Trophoblast cell (in vitro differentiated cells and primary cell): Measurements from ENCODE around the gene CNTN4.

ENCODE experiments used
- DNase-seq, 2 donors: peaks; one replicate each; pipeline ENCODE4 v3.0.0-alpha.2; 2016
- H2AFZ ChIP-seq: 2 replicates; pipeline ENCODE4 v1.6.1; 2013; ENCODE audit warnings: low read length, moderate library complexity, mild to moderate bottlenecking; ENCODE audit not compliant: insufficient read depth, poor library complexity
- H2AK5ac ChIP-seq: 2 replicates; pipeline ENCODE4 v1.6.1; 2013; ENCODE audit warnings: mild to moderate bottlenecking, low read length
- H2BK120ac ChIP-seq: 2 replicates; pipeline ENCODE4 v1.6.1; 2013; ENCODE audit warnings: low read length, mild to moderate bottlenecking, moderate library complexity; ENCODE audit not compliant: insufficient read depth, poor library complexity
- H2BK12ac ChIP-seq: 2 replicates; pipeline ENCODE4 v1.6.1; 2013; ENCODE audit warnings: mild to moderate bottlenecking, low read length, moderate library complexity
- H2BK5ac ChIP-seq: 2 replicates; pipeline ENCODE4 v1.6.1; 2013; ENCODE audit warnings: low read length, low read depth, moderate library complexity, mild to moderate bottlenecking; ENCODE audit not compliant: poor library complexity
- H3K14ac ChIP-seq: 2 replicates; pipeline ENCODE4 v1.6.1; 2013; ENCODE audit warnings: mild to moderate bottlenecking, low read length
- H3K18ac ChIP-seq: 2 replicates; pipeline ENCODE4 v1.6.1; 2013; ENCODE audit warnings: mild to moderate bottlenecking, low read length
- H3K23ac ChIP-seq: 2 replicates; pipeline ENCODE4 v1.6.1; 2013; ENCODE audit warnings: low read length
- H3K27ac ChIP-seq: 2 replicates; pipeline ENCODE4 v1.5.1; 2013; ENCODE audit warnings: low read depth, mild to moderate bottlenecking, inconsistent platforms, low read length, moderate library complexity
- H3K27me3 ChIP-seq: 2 replicates; pipeline ENCODE4 v1.6.1; 2013; ENCODE audit warnings: inconsistent platforms, mild to moderate bottlenecking, low read length, moderate library complexity; ENCODE audit not compliant: insufficient read depth
- H3K36me3 ChIP-seq, 2 experiments: 1 replicate in 1 of 2; 2 replicates in 1 of 2; pipeline ENCODE4 v1.6.1; 2013; ENCODE audit warnings: low read length in 2 of 2, mild to moderate bottlenecking in 2 of 2, moderate library complexity in 1 of 2; ENCODE audit not compliant: insufficient read depth in 2 of 2, control insufficient read depth in 1 of 2
- H3K4ac ChIP-seq: 2 replicates; pipeline ENCODE4 v1.6.1; 2013; ENCODE audit warnings: low read depth, mild to moderate bottlenecking, low read length, moderate library complexity
- H3K4me1 ChIP-seq, 2 experiments: 1 replicate in 1 of 2; 2 replicates in 1 of 2; pipeline ENCODE4 v1.6.1; 2013; ENCODE audit warnings: low read length in 2 of 2, mild to moderate bottlenecking in 2 of 2, moderate library complexity in 1 of 2; ENCODE audit not compliant: insufficient read depth in 2 of 2, control insufficient read depth in 1 of 2
- H3K4me2 ChIP-seq: 2 replicates; pipeline ENCODE4 v1.6.1; 2013; ENCODE audit warnings: inconsistent platforms, mild to moderate bottlenecking, low read length, moderate library complexity
- H3K4me3 ChIP-seq: 2 replicates; pipeline ENCODE4 v1.5.1; 2013; ENCODE audit warnings: mild to moderate bottlenecking, low read depth, low read length, inconsistent platforms
- H3K79me1 ChIP-seq: one replicate; pipeline ENCODE4 v1.6.1; 2013; ENCODE audit warnings: low read length
- H3K79me2 ChIP-seq: 2 replicates; pipeline ENCODE4 v1.6.1; 2013; ENCODE audit warnings: low read length, mild to moderate bottlenecking; ENCODE audit not compliant: control insufficient read depth, insufficient read depth, poor library complexity
- H3K9ac ChIP-seq: 2 replicates; pipeline ENCODE4 v1.6.1; 2013; ENCODE audit warnings: mild to moderate bottlenecking, low read length
- H3K9me3 ChIP-seq: 2 replicates; pipeline ENCODE4 v1.6.1; 2013; ENCODE audit warnings: low read depth, mild to moderate bottlenecking, control low read depth, inconsistent platforms, low read length; ENCODE audit not compliant: insufficient read depth
- H4K12ac ChIP-seq: 2 replicates; pipeline ENCODE4 v1.6.1; 2013; ENCODE audit warnings: low read depth, mild to moderate bottlenecking, low read length, moderate library complexity
- H4K8ac ChIP-seq: 2 replicates; pipeline ENCODE4 v1.6.1; 2013; ENCODE audit warnings: low read depth, mild to moderate bottlenecking, low read length, moderate library complexity
- H4K91ac ChIP-seq: one replicate; pipeline ENCODE4 v1.6.1; 2013; ENCODE audit warnings: low read depth, mild to moderate bottlenecking, low read length, moderate library complexity
- WGBS: extraction: QIAGEN DNeasy Blood & Tissue Kit; methylation state at CpG from one replicate; pipeline ENCODE4 v1.1.7; 2013; ENCODE audit warnings: missing lambda C conversion rate; ENCODE audit not compliant: insufficient read length, insufficient coverage; ENCODE audit errors: extremely low coverage; 5-methylcytosine and 5-hydroxymethylcytosine counted together

Gene CNTN4

DNA sequence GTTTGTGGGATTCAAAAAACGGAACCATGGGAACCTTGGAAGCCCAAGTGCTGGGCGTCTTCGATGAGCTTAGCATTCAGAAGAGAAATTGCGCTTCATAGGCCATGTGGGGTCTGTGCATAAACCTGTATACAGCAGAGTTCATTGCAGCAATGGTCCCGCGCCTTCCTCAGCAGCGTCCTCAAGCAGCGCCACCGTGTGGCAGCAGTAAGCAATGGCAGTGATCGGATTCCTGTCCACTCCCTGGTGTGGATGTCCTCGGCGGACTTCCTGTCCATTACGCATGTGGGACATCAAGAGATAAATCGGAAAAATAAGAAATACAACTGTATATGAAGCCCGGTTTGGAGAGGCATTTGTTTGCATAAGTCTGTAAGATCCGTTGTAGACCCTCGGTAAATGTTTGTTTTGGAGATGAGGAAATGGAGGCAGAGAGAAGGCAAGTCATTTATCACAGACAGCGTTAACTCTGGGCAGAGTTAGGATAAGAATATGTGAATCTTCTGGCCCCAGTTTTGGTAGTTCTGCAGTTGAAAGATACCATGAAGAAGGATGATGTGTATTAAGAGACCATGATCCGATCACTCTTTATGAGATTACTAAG is 57.7 kb downstream of the CNTN4 start:
- H3K79me2 ChIP-seq, result no peaks in the 10 kb centered on the region
- H3K4ac ChIP-seq, result no peak overlapping the region
- H4K8ac ChIP-seq, result no peak overlapping the region
- H3K4me1 ChIP-seq, result no peaks in the 10 kb centered on the region
- no peaks in the 10 kb centered on the region for H3K79me1 ChIP-seq
- no peak overlapping the region for H2AK5ac ChIP-seq
- no peak overlapping the region for H3K14ac ChIP-seq
- no peak overlapping the region for H3K23ac ChIP-seq
- DNase-seq, result peak; percentile 2 to 28
- no peak overlapping the region for H3K9ac ChIP-seq
- H2BK12ac ChIP-seq, result no peak overlapping the region
- no peak overlapping the region for H2AFZ ChIP-seq
- no peaks in the 10 kb centered on the region for H3K9me3 ChIP-seq
- no CpG with 5 or more reads among the region's 19 CpGs for WGBS
- no peaks in the 10 kb centered on the region for H3K27me3 ChIP-seq
- no peak overlapping the region for H4K12ac ChIP-seq
- H2BK5ac ChIP-seq, result no peak overlapping the region
- H4K91ac ChIP-seq, result no peak overlapping the region
- H3K36me3 ChIP-seq, result no peaks in the 10 kb centered on the region
- H3K18ac ChIP-seq, result no peak overlapping the region
- H3K4me2 ChIP-seq, result no peak overlapping the region
- H2BK120ac ChIP-seq, result no peak overlapping the region
- no peak overlapping the region for H3K27ac ChIP-seq
- no peak overlapping the region for H3K4me3 ChIP-seq

DNA sequence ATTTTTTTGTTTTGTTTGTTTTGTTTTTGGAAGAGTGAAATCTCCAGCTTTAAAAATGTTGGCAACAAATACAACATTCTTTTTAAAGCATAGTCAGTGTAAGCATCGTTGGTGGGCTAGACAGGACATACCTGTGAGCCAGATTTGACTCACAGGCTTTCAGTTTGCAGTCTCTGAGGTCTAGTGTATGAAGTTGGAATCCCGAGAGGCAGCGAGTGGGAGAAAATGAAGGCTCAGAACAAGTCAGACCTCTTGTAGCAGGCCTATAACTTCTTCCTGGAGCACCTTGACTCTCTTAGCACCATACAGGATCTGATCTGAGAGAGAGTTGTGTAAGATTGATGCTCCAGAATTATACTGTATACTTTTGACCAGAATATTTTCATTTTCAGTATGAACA is 60.2 kb downstream of the CNTN4 start:
- no peak overlapping the region for H3K14ac ChIP-seq
- no peak overlapping the region for H2BK12ac ChIP-seq
- no peaks in the 10 kb centered on the region for H3K36me3 ChIP-seq
- H3K27ac ChIP-seq, result no peak overlapping the region
- WGBS, result no CpG with 5 or more reads among the region's 3 CpGs
- H3K79me2 ChIP-seq, result no peaks in the 10 kb centered on the region
- H3K9me3 ChIP-seq, result no peaks in the 10 kb centered on the region
- no peak overlapping the region for H2BK5ac ChIP-seq
- no peak overlapping the region for H4K8ac ChIP-seq
- no peak overlapping the region for H3K4me2 ChIP-seq
- H2AFZ ChIP-seq, result no peak overlapping the region
- H4K12ac ChIP-seq, result no peak overlapping the region
- no peak overlapping the region for H3K18ac ChIP-seq
- DNase-seq, result no peak
- no peak overlapping the region for H2BK120ac ChIP-seq
- no peaks in the 10 kb centered on the region for H3K27me3 ChIP-seq
- H2AK5ac ChIP-seq, result no peak overlapping the region
- no peak overlapping the region for H3K9ac ChIP-seq
- H3K79me1 ChIP-seq, result no peaks in the 10 kb centered on the region
- H3K4me3 ChIP-seq, result no peak overlapping the region
- no peak overlapping the region for H3K4ac ChIP-seq
- no peaks in the 10 kb centered on the region for H3K4me1 ChIP-seq
- no peak overlapping the region for H3K23ac ChIP-seq
- no peak overlapping the region for H4K91ac ChIP-seq

DNA sequence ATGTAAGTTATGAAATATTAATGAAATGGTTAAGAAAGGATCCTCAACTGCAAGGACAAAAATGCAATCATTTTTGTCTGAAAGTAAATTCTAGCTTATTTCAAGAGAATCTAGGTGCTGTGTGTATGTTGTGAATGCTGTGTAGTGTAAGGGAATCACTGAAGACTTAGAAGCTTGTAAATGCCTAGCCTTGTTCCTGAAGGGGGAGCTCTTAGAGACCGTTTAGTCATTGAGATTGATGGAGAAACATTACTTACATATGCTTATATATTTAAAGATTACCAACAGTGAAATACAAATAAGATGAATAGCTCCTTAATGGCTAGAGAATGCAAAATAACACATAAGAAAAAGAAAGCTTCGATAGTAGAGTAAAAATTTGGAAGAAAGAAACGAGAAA is 67.9 kb downstream of the CNTN4 start:
- Histone ChIP-seq H2BK12ac (no peak overlapping the region), H3K79me1 (no peaks in the 10 kb centered on the region), H2AK5ac (no peak overlapping the region), H4K8ac (no peak overlapping the region), H3K27ac (no peak overlapping the region), H4K12ac (no peak overlapping the region), H3K23ac (no peak overlapping the region), H3K18ac (no peak overlapping the region), H4K91ac (no peak overlapping the region), H2AFZ (no peak overlapping the region), H3K9ac (no peak overlapping the region), H3K14ac (no peak overlapping the region), H3K9me3 (no peaks in the 10 kb centered on the region), H3K36me3 (no peaks in the 10 kb centered on the region), H2BK5ac (no peak overlapping the region), H2BK120ac (no peak overlapping the region), H3K27me3 (no peaks in the 10 kb centered on the region), H3K4me3 (no peak overlapping the region), H3K4ac (no peak overlapping the region), H3K79me2 (no peaks in the 10 kb centered on the region), H3K4me2 (no peak overlapping the region), H3K4me1 (no peaks in the 10 kb centered on the region)
- no CpG with 5 or more reads among the region's 3 CpGs for WGBS
- DNase-seq, result no peak

DNA sequence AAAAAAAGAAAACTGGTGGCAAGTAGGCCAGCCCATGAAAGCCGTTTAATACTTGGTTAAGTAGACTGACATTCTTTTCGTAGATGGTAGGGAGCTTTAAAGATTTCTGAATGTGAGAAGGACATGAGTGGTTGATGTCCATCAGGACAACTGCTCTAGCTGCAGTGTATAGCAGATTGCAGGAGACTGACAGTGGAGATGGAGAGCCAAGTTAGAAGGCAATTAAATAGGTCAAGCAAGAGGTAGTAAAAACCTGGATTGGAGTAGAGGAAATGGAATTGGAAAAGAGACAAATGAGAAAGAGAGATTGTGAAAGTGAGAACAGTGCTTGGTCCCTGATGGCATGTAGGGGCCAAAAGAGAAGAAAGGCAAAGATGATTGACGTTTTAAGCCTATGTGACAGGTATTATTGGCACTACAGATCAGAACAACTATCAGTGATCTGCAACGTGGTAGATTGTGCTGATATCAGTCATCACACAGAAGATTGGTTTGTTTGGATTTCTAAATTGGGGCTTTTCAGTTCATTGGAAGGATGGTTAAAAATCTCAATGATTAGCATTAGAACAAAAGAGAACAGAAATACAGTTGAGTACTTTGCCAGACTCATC is 74.0 kb downstream of the CNTN4 start:
- no peak overlapping the region for H3K23ac ChIP-seq
- H3K4me1 ChIP-seq, result no peaks in the 10 kb centered on the region
- no peak overlapping the region for H2BK5ac ChIP-seq
- no peak overlapping the region for H4K8ac ChIP-seq
- WGBS, result no CpG with 5 or more reads among the region's 4 CpGs
- H4K12ac ChIP-seq, result no peak overlapping the region
- H2BK120ac ChIP-seq, result no peak overlapping the region
- no peak overlapping the region for H2AFZ ChIP-seq
- H3K9me3 ChIP-seq, result no peaks in the 10 kb centered on the region
- H3K4ac ChIP-seq, result no peak overlapping the region
- H3K79me2 ChIP-seq, result no peaks in the 10 kb centered on the region
- no peak overlapping the region for H2AK5ac ChIP-seq
- H3K9ac ChIP-seq, result no peak overlapping the region
- H3K14ac ChIP-seq, result no peak overlapping the region
- H3K27ac ChIP-seq, result no peak overlapping the region
- no peaks in the 10 kb centered on the region for H3K79me1 ChIP-seq
- H2BK12ac ChIP-seq, result no peak overlapping the region
- H3K36me3 ChIP-seq, result no peaks in the 10 kb centered on the region
- H4K91ac ChIP-seq, result no peak overlapping the region
- H3K4me2 ChIP-seq, result no peak overlapping the region
- no peak overlapping the region for H3K18ac ChIP-seq
- no peak overlapping the region for H3K4me3 ChIP-seq
- H3K27me3 ChIP-seq, result no peaks in the 10 kb centered on the region
- no peak for DNase-seq
